NCI-H2107 (cell line): ENCODE results near the gene USP48.
"Not testable (repeated sequence)": the region's sequence is repeated elsewhere in the genome, so short reads cannot be mapped to it uniquely, and the experiment has no call there.

Experiments
- DNase-seq: peaks from one replicate; lab custom pipeline; 2025; lab: John Stamatoyannopoulos, UW

Gene USP48

GRCh38 chr1:21782868-21783678 lies at the start of gene USP48:
Gene USP48 (minus strand): TSS chr1:21783149. CDS start chr1:21782957, 192 bp downstream.
- DNase-seq, result peak; percentile 93

- no peak for DNase-seq
Observed at GRCh38 chr1:21831454-21831970, 48.6 kb upstream of the USP48 start.

- DNase-seq, result no peak
Observed at GRCh38 chr1:21830792-21831453, 48.0 kb upstream of the USP48 start.

- DNase-seq, result no peak
Observed at GRCh38 chr1:21829294-21829693, 46.3 kb upstream of the USP48 start.

GRCh38 chr1:21828506-21829210 lies 45.7 kb upstream of the USP48 start:
- no peak for DNase-seq

GRCh38 chr1:21828075-21828474 lies 45.1 kb upstream of the USP48 start:
- no peak for DNase-seq

GRCh38 chr1:21827141-21827679 lies 44.3 kb upstream of the USP48 start:
- DNase-seq, result no peak

- not testable (repeated sequence) for DNase-seq
Observed at GRCh38 chr1:21826694-21827093, 43.7 kb upstream of the USP48 start.

- no peak for DNase-seq
Observed at GRCh38 chr1:21825393-21825792, 42.4 kb upstream of the USP48 start.

GRCh38 chr1:21824926-21825325 lies 42.0 kb upstream of the USP48 start:
- DNase-seq, result no peak

GRCh38 chr1:21823980-21824702 lies 41.2 kb upstream of the USP48 start:
- DNase-seq, result no peak

GRCh38 chr1:21823206-21823979 lies 40.4 kb upstream of the USP48 start:
- DNase-seq, result no peak

GRCh38 chr1:21822349-21822748 lies 39.4 kb upstream of the USP48 start:
- no peak for DNase-seq

GRCh38 chr1:21821385-21822019 lies 38.6 kb upstream of the USP48 start:
- DNase-seq, result no peak

- no peak for DNase-seq
Observed at GRCh38 chr1:21820597-21821232, 37.8 kb upstream of the USP48 start.

- DNase-seq, result no peak
Observed at GRCh38 chr1:21818656-21819055, 35.7 kb upstream of the USP48 start.

- no peak for DNase-seq
Observed at GRCh38 chr1:21816602-21817302, 33.8 kb upstream of the USP48 start.

- no peak for DNase-seq
Observed at GRCh38 chr1:21815724-21816321, 32.9 kb upstream of the USP48 start.
